ENCODE data around the gene SIDT1. TPM values are rescaled to one million over a fixed set of nuclear protein-coding genes. Genes with fewer than 3 reads are reported as not detected.

The SIDT1 gene
- total RNA-seq, 1 experiment from 2014 or later = not detected

DNA sequence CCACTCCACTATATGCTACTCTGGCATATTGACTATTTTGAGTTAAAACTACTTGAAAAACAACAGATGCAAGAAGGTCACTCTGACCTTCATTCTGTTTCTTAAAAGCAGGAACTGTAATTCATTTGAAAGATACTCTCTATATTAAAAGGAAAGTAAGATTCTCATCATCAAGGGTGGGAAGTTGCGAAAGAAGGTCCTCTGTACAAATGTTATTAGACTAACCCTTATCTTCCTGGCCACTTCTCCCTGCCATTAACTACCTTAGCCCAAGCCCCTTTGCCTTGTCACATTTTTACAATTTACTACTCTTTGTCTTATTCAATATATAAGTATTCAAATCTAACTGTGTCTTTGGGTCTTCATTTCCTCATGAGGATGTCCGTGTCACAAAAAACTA lies 16.1 kb downstream of the SIDT1 start:
- H3K18ac ChIP-seq (ENCODE audit: insufficient read length, low read depth, low read length) = no peak overlapping the region
- Mint-ChIP-seq H3K27ac (no peak overlapping the region), H3K4me1 (no peaks in the 10 kb centered on the region), H3K36me3 (ENCODE audit: insufficient read depth in 1 of 3, low read depth in 3 of 3) (no peaks in the 10 kb centered on the region), H3K9me3 (0 out of 5 replicates have a peak, but pooled peaks cover 0 to under 1% of the 10 kb centered on the region in 2 experiments), H3K4me3 (no peak overlapping the region), H3K27me3 (ENCODE audit: low read depth) (no peaks in the 10 kb centered on the region; the same call in 1 of the 2 replicates)
- no peak overlapping the region for H2BK20ac ChIP-seq (ENCODE audit: low read depth, low read length, poor library complexity, severe bottlenecking)
- H2AFZ ChIP-seq (ENCODE audit: low read length) = no peak overlapping the region
- H3K9ac ChIP-seq (ENCODE audit: extremely low read depth, insufficient read length, low read length) = no peak overlapping the region
- H2BK15ac ChIP-seq (ENCODE audit: low read depth, low read length) = no peak overlapping the region
- no peaks in the 10 kb centered on the region for H4K20me1 ChIP-seq (ENCODE audit: control insufficient read depth, insufficient read depth, insufficient read length)
- no peak overlapping the region for H2AK5ac ChIP-seq (ENCODE audit: insufficient read length, low read length)
- no peaks in the 10 kb centered on the region for H3K27me3 ChIP-seq (ENCODE audit: insufficient read depth, low read length)
- no peak overlapping the region for H3K4ac ChIP-seq (ENCODE audit: low read depth, low read length)
- H3K79me2 ChIP-seq (ENCODE audit: insufficient read depth, low read length) = no peaks in the 10 kb centered on the region
- no peak overlapping the region for H3T11ph ChIP-seq (ENCODE audit: low read length)
- no peak overlapping the region for H2BK120ac ChIP-seq (ENCODE audit: low read depth, low read length, poor library complexity, severe bottlenecking)
- no peak overlapping the region for H3K23ac ChIP-seq (ENCODE audit: insufficient read length, low read depth, low read length)
- H2BK12ac ChIP-seq (ENCODE audit: insufficient read length, low read depth, low read length) = no peak overlapping the region
- H2BK5ac ChIP-seq (ENCODE audit: insufficient read length, low read length) = no peak overlapping the region
- H3K23me2 ChIP-seq (ENCODE audit: insufficient read length, low read depth, low read length, poor library complexity, severe bottlenecking) = no peaks in the 10 kb centered on the region
- DNase-seq = no peak
- H3K79me1 ChIP-seq (ENCODE audit: insufficient read depth, low read depth, low read length, poor library complexity, severe bottlenecking) = no peaks in the 10 kb centered on the region
- TF ChIP-seq, protein P1, sequence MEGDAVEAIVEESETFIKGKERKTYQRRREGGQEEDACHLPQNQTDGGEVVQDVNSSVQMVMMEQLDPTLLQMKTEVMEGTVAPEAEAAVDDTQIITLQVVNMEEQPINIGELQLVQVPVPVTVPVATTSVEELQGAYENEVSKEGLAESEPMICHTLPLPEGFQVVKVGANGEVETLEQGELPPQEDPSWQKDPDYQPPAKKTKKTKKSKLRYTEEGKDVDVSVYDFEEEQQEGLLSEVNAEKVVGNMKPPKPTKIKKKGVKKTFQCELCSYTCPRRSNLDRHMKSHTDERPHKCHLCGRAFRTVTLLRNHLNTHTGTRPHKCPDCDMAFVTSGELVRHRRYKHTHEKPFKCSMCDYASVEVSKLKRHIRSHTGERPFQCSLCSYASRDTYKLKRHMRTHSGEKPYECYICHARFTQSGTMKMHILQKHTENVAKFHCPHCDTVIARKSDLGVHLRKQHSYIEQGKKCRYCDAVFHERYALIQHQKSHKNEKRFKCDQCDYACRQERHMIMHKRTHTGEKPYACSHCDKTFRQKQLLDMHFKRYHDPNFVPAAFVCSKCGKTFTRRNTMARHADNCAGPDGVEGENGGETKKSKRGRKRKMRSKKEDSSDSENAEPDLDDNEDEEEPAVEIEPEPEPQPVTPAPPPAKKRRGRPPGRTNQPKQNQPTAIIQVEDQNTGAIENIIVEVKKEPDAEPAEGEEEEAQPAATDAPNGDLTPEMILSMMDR (conservative IDR thresholded peaks at IDR 0.05) = no peak
- H3K4me1 ChIP-seq (ENCODE audit: insufficient read depth, low read length) = no peaks in the 10 kb centered on the region
- no peak overlapping the region for H3K14ac ChIP-seq (ENCODE audit: insufficient read depth, low read length)
- H3K9me3 ChIP-seq (ENCODE audit: control insufficient read depth, low read depth, low read length) = no peaks in the 10 kb centered on the region
- no peak overlapping the region for H4K5ac ChIP-seq (ENCODE audit: insufficient read length, low read depth, low read length)
- H3K27ac ChIP-seq (ENCODE audit: insufficient read length, low read depth, low read length) = no peak overlapping the region
- no peak overlapping the region for H3K4me2 ChIP-seq (ENCODE audit: insufficient read depth, insufficient read length, low read length)
- no peak overlapping the region for H4K91ac ChIP-seq (ENCODE audit: insufficient read length, low read depth, low read length)
- WGBS (ENCODE audit: extremely low coverage, insufficient read length, low lambda C conversion rate) = no CpG with 5 or more reads among the region's 2 CpGs
- no peak overlapping the region for H3K56ac ChIP-seq (ENCODE audit: insufficient read length, low read depth, low read length)
- H4K8ac ChIP-seq (replicated peaks; ENCODE audit: insufficient read length, low read depth, low read length) = no peak overlapping the region

Data from H9 (cell line).